T47D (cell line): ENCODE results near the gene MBOAT7.
"Not testable (repeated sequence)": the region's sequence is repeated elsewhere in the genome, so short reads cannot be mapped to it uniquely, and the experiment has no call there.

Experiments
- DNase-seq, 2 experiments: peaks; one replicate each; pipeline versions ENCODE4 v3.0.0 to v3.0.0-alpha.2; 2011 to 2012; ENCODE audit warnings: low read depth in 1 of 2, low spot score in 1 of 2
- JUND ChIP-seq: IDR thresholded peaks from 2 replicates; pipeline ENCODE4 v1.6.1; 2012; ENCODE audit warnings: low read depth
- in situ Hi-C: cut with HindIII; loops from 2 replicates; pipeline ENCODE4 v1.10.0; 2016; ENCODE audit warnings: low sequenced_read_pairs, low pct_unique_long_range_greater_than_20kb

The MBOAT7 gene

GRCh38 chr19:54189145-54189734 is at the start of gene MBOAT7:
TSS of gene MBOAT7 (minus strand) at chr19:54189580. CDS start at chr19:54188508, 1,072 bp downstream.
- no peak for DNase-seq
- no peak for TF ChIP-seq JUND
- in situ Hi-C loops = no loop called here

- DNase-seq = no peak
- in situ Hi-C loops = no loop called here
- TF ChIP-seq JUND = no peak
Measured at GRCh38 chr19:54233941-54234340, 44.6 kb upstream of the MBOAT7 start.

GRCh38 chr19:54231077-54231931 is 41.9 kb upstream of the MBOAT7 start:
- in situ Hi-C loops = no loop called here
- no peak for TF ChIP-seq JUND
- peak in 1 of 2 experiments; percentile 79 for DNase-seq

- TF ChIP-seq JUND = no peak
- in situ Hi-C loops = no loop called here
- DNase-seq = no peak
Measured at GRCh38 chr19:54230031-54230430, 40.7 kb upstream of the MBOAT7 start.

- TF ChIP-seq JUND = no peak
- in situ Hi-C loops = no loop called here
- no peak for DNase-seq
Measured at GRCh38 chr19:54229146-54229545, 39.8 kb upstream of the MBOAT7 start.

GRCh38 chr19:54224619-54225018 is 35.2 kb upstream of the MBOAT7 start:
- DNase-seq, in situ Hi-C loops: not testable (repeated sequence)

- DNase-seq, in situ Hi-C loops: not testable (repeated sequence)
Measured at GRCh38 chr19:54223937-54224281, 34.5 kb upstream of the MBOAT7 start.

- DNase-seq, in situ Hi-C loops: not testable (repeated sequence)
Measured at GRCh38 chr19:54223277-54223936, 34.0 kb upstream of the MBOAT7 start.

GRCh38 chr19:54222474-54223276 is 33.3 kb upstream of the MBOAT7 start, which contains the start of gene LILRB3:
TSS of gene LILRB3 (minus strand) at chr19:54223007. CDS start at chr19:54222976, 31 bp downstream.
- in situ Hi-C loops, DNase-seq: not testable (repeated sequence)

GRCh38 chr19:54221947-54222346 is 32.6 kb upstream of the MBOAT7 start:
- DNase-seq, in situ Hi-C loops: not testable (repeated sequence)

- DNase-seq, in situ Hi-C loops: not testable (repeated sequence)
Measured at GRCh38 chr19:54219702-54220101, 30.3 kb upstream of the MBOAT7 start.

- TF ChIP-seq JUND = no peak
- no peak for DNase-seq
- in situ Hi-C loops = no loop called here
Measured at GRCh38 chr19:54218960-54219661, 29.7 kb upstream of the MBOAT7 start.
